Measurements from ENCODE around the gene CIDEB.

CIDEB gene

GRCh38 chr14:24297190-24297964, 10.4 kb downstream of the CIDEB start:
- Histone ChIP-seq H3K4me3 (ENCODE audit: low read depth in 1 of 2, low read length in 2 of 2) (no peak overlapping the region), H3K27ac (ENCODE audit: low read length) (peak overlapping the region; percentile 23; the same call in 1 of the 2 replicates), H3K36me3 (ENCODE audit: insufficient read depth, low read length) (peaks cover 32% of the 10 kb centered on the region), H3K4me2 (ENCODE audit: insufficient read depth, low read length) (no peak overlapping the region), H3K9ac (ENCODE audit: low read depth, low read length) (no peak overlapping the region), H3K27me3 (ENCODE audit: insufficient read depth, low read length, poor library complexity) (no peaks in the 10 kb centered on the region), H4K20me1 (ENCODE audit: insufficient read depth, low read length) (peaks cover 5% of the 10 kb centered on the region; the same call in 1 of the 2 replicates), H3K79me2 (ENCODE audit: insufficient read depth, low read length) (peaks cover 31% of the 10 kb centered on the region), H2AFZ (ENCODE audit: low read depth, low read length) (no peak overlapping the region; the same call in 1 of the 2 replicates), H3K4me1 (ENCODE audit: insufficient read depth, low read length) (peaks cover 51% of the 10 kb centered on the region), H3K9me3 (ENCODE audit: insufficient read depth, low read length, severe bottlenecking) (no peaks in the 10 kb centered on the region)
- TF ChIP-seq EZH2 (IDR thresholded peaks at IDR 0.05; ENCODE audit: borderline replicate concordance, low read depth, low read length, severe bottlenecking), result no peak
- TF ChIP-seq, protein P1, sequence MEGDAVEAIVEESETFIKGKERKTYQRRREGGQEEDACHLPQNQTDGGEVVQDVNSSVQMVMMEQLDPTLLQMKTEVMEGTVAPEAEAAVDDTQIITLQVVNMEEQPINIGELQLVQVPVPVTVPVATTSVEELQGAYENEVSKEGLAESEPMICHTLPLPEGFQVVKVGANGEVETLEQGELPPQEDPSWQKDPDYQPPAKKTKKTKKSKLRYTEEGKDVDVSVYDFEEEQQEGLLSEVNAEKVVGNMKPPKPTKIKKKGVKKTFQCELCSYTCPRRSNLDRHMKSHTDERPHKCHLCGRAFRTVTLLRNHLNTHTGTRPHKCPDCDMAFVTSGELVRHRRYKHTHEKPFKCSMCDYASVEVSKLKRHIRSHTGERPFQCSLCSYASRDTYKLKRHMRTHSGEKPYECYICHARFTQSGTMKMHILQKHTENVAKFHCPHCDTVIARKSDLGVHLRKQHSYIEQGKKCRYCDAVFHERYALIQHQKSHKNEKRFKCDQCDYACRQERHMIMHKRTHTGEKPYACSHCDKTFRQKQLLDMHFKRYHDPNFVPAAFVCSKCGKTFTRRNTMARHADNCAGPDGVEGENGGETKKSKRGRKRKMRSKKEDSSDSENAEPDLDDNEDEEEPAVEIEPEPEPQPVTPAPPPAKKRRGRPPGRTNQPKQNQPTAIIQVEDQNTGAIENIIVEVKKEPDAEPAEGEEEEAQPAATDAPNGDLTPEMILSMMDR (IDR thresholded peaks at IDR 0.05; ENCODE audit: borderline replicate concordance, extremely low read depth, low read length, poor library complexity, severe bottlenecking), result peak; percentile 54
- DNase-seq, result no peak
- peak; percentile 13; the same call in 2 of the 3 replicates for ATAC-seq (ENCODE audit: insufficient read depth, low read depth)

DNA sequence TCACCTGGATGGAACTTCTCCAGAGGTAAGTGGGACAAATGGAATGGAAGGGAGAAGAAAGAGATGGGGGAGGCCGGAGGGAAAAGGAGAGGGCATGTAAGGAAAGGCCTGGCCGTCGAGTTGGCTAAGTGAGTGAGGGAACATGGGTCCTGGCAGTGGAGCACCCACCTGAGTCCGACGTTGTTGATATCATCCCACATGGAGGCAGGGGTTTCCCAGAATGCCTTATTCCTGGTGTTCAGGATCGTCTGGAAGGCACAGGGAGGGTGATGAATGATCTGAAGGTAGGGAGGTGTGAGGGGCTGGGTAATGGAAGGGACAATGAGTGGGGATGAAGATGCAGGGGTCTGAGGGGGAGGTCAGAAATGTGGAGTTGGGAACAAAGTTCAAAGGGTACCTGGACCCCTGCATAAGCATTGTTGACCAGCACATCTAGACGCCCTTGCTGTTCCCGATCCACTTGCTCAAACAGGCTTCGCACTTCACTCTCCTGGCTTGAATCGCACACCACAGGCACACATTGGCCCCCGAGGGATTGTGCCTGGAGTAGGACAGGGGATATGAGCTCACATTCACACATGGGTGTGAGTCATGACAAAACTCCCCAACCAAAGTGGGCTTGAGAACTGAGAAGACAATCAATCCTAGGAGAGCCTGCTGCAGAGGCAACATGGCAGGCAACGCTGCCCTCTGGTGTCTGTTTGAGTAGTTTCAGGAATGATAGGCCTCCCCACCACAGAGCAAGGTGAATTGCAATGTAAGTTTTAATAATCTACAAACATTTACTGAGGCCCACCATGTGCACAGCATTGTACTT, 11.2 kb downstream of the CIDEB start:
- no peaks in the 10 kb centered on the region for H3K27me3 ChIP-seq (ENCODE audit: insufficient read depth, low read length, poor library complexity)
- ATAC-seq (ENCODE audit: insufficient read depth, low read depth) (peak; percentile 80), DNase-seq (peak; percentile 71)
- H4K20me1 ChIP-seq (ENCODE audit: insufficient read depth, low read length), result peaks cover 5% of the 10 kb centered on the region; the same call in 1 of the 2 replicates
- TF ChIP-seq, protein P1 (IDR thresholded peaks at IDR 0.05; ENCODE audit: borderline replicate concordance, extremely low read depth, low read length, poor library complexity, severe bottlenecking), result peak; percentile 89
- no peak for TF ChIP-seq EZH2 (IDR thresholded peaks at IDR 0.05; ENCODE audit: borderline replicate concordance, low read depth, low read length, severe bottlenecking)
- H3K36me3 ChIP-seq (ENCODE audit: insufficient read depth, low read length), result peaks cover 29% of the 10 kb centered on the region
- peaks cover 43% of the 10 kb centered on the region for H3K4me1 ChIP-seq (ENCODE audit: insufficient read depth, low read length)
- no peak overlapping the region for H3K9ac ChIP-seq (ENCODE audit: low read depth, low read length)
- H3K79me2 ChIP-seq (ENCODE audit: insufficient read depth, low read length), result peaks cover 25% of the 10 kb centered on the region
- H3K9me3 ChIP-seq (ENCODE audit: insufficient read depth, low read length, severe bottlenecking), result no peaks in the 10 kb centered on the region
- no peak overlapping the region; the same call in 1 of the 2 replicates for H2AFZ ChIP-seq (ENCODE audit: low read depth, low read length)
- H3K4me2 ChIP-seq (ENCODE audit: insufficient read depth, low read length), result 0 out of 2 replicates have a peak overlapping the region, but pooled peaks have one; percentile 7
- no peak overlapping the region for H3K4me3 ChIP-seq (ENCODE audit: low read depth in 1 of 2, low read length in 2 of 2)
- H3K27ac ChIP-seq (ENCODE audit: low read length), result no peak overlapping the region

DNA sequence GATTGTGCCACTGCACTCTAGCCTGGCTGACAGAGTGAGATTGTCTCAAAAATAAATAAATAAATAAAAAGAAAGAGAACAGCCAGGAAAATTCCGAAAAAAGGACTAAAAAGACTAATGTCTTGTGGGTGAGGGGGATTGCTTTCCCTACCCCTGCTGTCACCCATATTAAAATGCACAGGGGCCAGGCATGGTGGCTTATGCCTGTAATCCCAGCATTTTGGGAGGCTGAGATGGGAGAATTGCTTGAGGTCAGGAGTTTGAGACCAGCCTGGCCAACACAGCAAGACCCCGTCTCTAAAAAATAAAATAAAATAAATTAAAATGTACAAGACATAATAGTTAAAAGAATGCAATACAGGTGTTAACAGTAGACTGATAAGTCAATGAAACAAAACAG, 14.3 kb downstream of the CIDEB start:
- no peaks in the 10 kb centered on the region for H3K27me3 ChIP-seq (ENCODE audit: insufficient read depth, low read length, poor library complexity)
- no peak overlapping the region for H3K9ac ChIP-seq (ENCODE audit: low read depth, low read length)
- H3K27ac ChIP-seq (ENCODE audit: low read length), result no peak overlapping the region
- H3K4me1 ChIP-seq (ENCODE audit: insufficient read depth, low read length), result peaks cover 19% of the 10 kb centered on the region
- no peaks in the 10 kb centered on the region for H3K79me2 ChIP-seq (ENCODE audit: insufficient read depth, low read length)
- H3K36me3 ChIP-seq (ENCODE audit: insufficient read depth, low read length), result peaks cover 40% of the 10 kb centered on the region
- TF ChIP-seq, protein P1 (IDR thresholded peaks at IDR 0.05; ENCODE audit: borderline replicate concordance, extremely low read depth, low read length, poor library complexity, severe bottlenecking), result no peak
- no peak overlapping the region for H3K4me2 ChIP-seq (ENCODE audit: insufficient read depth, low read length)
- ATAC-seq (ENCODE audit: insufficient read depth, low read depth) (no peak), DNase-seq (no peak)
- H3K4me3 ChIP-seq (ENCODE audit: low read depth in 1 of 2, low read length in 2 of 2), result no peak overlapping the region
- H4K20me1 ChIP-seq (ENCODE audit: insufficient read depth, low read length), result no peaks in the 10 kb centered on the region
- no peak overlapping the region for H2AFZ ChIP-seq (ENCODE audit: low read depth, low read length)
- H3K9me3 ChIP-seq (ENCODE audit: insufficient read depth, low read length, severe bottlenecking), result no peaks in the 10 kb centered on the region
